IPS-18a (cell line): ENCODE data around the gene NRCAM.
"Not testable (repeated sequence)": the region's sequence is repeated elsewhere in the genome, so short reads cannot be mapped to it uniquely, and the experiment has no call there.

Experiments
- H3K27ac ChIP-seq: one replicate; pipeline ENCODE4 v1.5.1; 2013; ENCODE audit warnings: low read length
- H3K27me3 ChIP-seq: one replicate; pipeline ENCODE4 v1.6.1; 2013; ENCODE audit warnings: mild to moderate bottlenecking, low read length; ENCODE audit not compliant: control insufficient read depth, insufficient read depth
- H3K36me3 ChIP-seq: one replicate; pipeline ENCODE4 v1.6.1; 2013; ENCODE audit warnings: low read depth, low read length; ENCODE audit not compliant: control insufficient read depth
- H3K4me1 ChIP-seq: one replicate; pipeline ENCODE4 v1.6.1; 2013; ENCODE audit warnings: low read depth, low read length; ENCODE audit not compliant: control insufficient read depth
- H3K4me3 ChIP-seq: one replicate; pipeline ENCODE4 v1.5.1; 2013; ENCODE audit warnings: low read length
- H3K9ac ChIP-seq: one replicate; pipeline ENCODE4 v1.6.1; 2013; ENCODE audit warnings: mild to moderate bottlenecking, low read length, moderate library complexity
- H3K9me3 ChIP-seq: one replicate; pipeline ENCODE4 v1.6.1; 2013; ENCODE audit warnings: low read depth, low read length; ENCODE audit not compliant: control insufficient read depth

NRCAM gene

DNA sequence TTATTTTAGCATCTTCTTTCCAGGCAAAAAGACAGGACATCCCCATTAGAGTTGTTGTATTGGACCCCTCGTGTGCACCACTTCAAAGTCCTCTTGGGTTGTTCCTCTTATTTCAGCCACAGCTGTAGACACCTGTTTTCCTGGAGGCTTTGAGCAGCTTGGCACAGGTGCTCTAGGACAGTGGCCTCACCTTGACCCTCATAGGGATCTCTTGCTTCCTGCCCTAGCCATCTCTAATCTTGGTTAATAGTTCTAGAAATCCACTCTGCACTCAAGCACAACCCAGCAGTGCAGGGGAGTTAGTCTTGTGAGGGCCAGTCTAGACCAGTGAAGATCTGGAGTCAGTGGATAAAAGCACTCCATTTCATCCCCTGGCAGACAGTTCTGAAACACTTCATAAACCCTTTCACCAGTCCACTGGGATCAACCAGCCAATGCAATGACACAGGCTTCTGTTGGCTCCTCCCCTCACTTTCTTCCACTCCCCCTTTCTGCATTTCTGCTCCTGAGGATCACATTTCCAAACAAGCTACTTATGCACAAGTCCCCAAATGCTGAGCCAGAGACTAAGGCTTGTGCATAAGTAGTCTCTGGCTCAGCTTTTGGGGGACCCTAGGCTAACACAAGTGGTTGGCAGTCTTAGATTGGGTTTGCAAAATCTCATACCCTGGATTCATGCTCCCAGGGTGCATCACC is 194.5 kb downstream of the NRCAM start:
- Histone ChIP-seq H3K9me3 (no peaks in the 10 kb centered on the region), H3K27ac (no peak overlapping the region), H3K9ac (no peak overlapping the region), H3K4me3 (no peak overlapping the region), H3K27me3 (no peaks in the 10 kb centered on the region), H3K36me3 (no peaks in the 10 kb centered on the region), H3K4me1 (no peaks in the 10 kb centered on the region)

DNA sequence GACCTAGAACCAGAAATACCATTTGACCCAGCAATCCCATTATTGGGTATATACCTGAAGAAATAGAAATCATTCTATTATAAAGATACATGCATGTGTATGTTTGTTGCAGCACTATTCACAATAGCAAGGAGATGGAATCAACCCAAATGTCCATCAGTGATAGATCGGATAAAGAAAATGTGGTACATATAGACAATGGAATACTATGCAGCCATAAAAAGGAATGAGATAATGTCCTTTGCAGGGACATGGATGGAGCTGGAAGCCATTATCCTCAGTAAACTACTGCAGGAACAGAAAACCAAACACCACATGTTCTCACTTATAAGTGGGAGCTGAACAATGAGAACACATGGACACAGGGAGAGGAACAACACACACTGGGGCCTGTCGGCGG is 196.8 kb downstream of the NRCAM start:
- H3K27ac ChIP-seq, H3K4me3 ChIP-seq, H3K4me1 ChIP-seq, H3K27me3 ChIP-seq, H3K36me3 ChIP-seq, H3K9me3 ChIP-seq, H3K9ac ChIP-seq: not testable (repeated sequence)

DNA sequence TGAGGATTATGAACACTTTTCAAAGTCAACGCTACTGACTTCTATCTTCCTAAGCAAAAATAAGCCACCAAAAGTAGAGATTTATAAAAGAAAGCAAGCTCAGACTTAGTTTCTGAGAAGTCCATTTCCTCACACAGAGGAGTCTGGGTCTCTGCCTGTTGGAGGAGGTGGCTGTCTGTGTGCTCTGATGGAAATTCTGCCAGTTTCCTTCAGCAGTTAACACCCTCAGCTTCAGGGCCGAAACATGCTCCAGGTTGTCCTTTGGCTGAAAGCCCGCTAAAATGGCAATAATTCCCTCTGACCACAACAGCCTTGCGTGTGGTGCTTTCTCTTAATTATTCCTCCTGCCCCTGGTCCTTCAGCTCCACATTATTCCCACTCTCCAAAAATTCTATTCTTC is 198.3 kb downstream of the NRCAM start:
- Histone ChIP-seq H3K36me3 (no peaks in the 10 kb centered on the region), H3K4me1 (no peaks in the 10 kb centered on the region), H3K4me3 (no peak overlapping the region), H3K27ac (no peak overlapping the region), H3K9me3 (no peaks in the 10 kb centered on the region), H3K9ac (no peak overlapping the region), H3K27me3 (no peaks in the 10 kb centered on the region)

DNA sequence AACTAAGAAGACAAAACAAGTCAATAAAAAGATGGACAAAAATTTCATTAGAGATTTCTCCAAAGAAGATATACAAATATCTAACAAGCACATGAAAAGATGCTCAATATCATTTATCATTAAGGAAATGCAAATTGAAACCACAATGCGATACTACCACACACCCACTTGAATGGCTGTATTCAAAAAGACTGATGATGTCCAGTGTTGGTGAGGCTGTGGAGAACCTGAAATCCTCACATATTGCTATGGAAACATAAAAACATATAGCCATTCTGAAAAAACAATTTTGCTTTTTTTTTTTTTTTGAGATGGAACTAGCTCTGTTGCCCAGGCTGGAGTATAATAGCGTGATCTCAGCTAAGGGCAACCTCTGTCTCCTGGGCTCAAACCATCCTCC is 202.0 kb downstream of the NRCAM start:
- Histone ChIP-seq H3K4me1 (no peaks in the 10 kb centered on the region), H3K27me3 (no peaks in the 10 kb centered on the region), H3K9me3 (no peaks in the 10 kb centered on the region), H3K36me3 (no peaks in the 10 kb centered on the region), H3K9ac (no peak overlapping the region), H3K27ac (no peak overlapping the region), H3K4me3 (no peak overlapping the region)

DNA sequence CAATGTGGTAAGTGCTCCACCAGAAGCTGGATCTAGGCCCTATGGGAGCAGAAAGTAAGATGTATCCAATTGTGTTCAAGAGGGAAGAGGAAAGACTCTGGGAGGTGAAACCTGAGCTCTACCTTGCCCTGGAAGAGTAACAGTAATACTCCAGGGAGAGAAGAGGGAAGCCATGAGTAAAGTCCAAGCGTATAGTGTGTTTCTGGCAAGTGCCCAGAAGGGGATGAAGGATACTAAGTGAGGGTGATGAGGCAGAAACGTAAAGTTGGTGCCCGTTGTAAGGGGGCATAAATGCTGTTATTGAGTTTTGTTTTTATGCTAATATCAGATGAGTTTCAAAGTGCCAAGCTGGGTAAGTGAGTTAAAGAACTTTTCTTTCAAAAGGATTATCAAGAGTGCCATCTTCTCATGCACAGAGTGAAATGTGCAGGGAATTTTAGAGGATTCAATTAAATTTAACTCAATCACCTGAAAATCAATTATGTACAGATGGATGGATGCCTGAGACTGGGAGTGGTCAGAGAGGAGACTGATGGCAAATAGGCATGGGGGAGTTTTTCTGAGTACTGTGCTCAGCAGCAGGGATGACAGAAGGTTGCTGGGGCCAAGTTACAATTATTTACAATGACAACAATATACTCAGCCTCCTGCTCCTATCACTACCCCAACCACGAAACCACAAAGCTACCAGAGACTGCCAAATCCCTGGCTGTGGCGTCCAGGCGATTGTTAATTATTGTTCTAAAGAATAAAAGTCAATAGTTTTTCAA is 202.8 kb downstream of the NRCAM start:
- no peaks in the 10 kb centered on the region for H3K9me3 ChIP-seq
- H3K36me3 ChIP-seq = no peaks in the 10 kb centered on the region
- no peak overlapping the region for H3K9ac ChIP-seq
- no peaks in the 10 kb centered on the region for H3K27me3 ChIP-seq
- no peak overlapping the region for H3K27ac ChIP-seq
- H3K4me1 ChIP-seq = no peaks in the 10 kb centered on the region
- H3K4me3 ChIP-seq = no peak overlapping the region

DNA sequence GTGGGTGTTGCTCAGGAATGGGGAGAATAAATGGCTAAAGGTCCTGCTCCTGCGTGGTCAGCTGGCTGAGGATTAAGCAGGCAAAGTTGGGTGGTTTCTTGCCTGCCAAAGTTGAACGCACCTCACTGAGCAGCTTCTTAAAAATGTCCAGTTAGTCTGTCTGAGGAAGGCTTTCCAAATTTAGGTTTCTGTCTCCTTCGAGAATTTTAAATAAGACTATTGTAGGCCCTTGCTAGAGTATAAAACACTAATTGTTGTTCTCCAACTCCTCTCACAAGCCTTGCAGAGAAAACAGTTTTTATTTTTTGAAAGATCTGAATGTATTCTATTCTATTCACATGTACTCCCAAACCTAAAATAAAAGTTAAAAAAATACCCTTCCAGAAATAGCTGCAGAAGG is 204.1 kb downstream of the NRCAM start:
- Histone ChIP-seq H3K9me3 (no peaks in the 10 kb centered on the region), H3K9ac (no peak overlapping the region), H3K36me3 (no peaks in the 10 kb centered on the region), H3K4me3 (no peak overlapping the region), H3K27me3 (no peaks in the 10 kb centered on the region), H3K27ac (no peak overlapping the region), H3K4me1 (no peaks in the 10 kb centered on the region)

DNA sequence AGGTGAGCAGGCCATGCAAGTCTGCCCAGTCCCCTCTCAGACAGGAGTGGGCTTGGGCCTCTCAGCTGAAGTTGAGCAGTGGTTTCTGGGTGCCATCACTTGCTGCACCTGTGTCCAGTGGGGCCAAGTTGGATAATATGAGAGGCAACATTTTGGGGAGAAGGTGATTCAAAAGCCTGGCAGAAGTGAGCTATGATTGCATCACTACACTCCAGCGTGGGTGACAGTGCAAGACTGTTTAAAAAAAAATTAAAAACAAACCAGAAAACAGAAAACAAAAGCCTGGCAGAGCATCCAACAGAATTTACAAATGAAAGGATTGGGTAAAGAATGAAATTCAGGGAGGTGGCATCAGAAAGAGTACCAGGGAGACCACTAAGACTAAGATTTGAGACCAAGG is 204.5 kb downstream of the NRCAM start:
- no peaks in the 10 kb centered on the region for H3K4me1 ChIP-seq
- H3K4me3 ChIP-seq = no peak overlapping the region
- no peak overlapping the region for H3K27ac ChIP-seq

DNA sequence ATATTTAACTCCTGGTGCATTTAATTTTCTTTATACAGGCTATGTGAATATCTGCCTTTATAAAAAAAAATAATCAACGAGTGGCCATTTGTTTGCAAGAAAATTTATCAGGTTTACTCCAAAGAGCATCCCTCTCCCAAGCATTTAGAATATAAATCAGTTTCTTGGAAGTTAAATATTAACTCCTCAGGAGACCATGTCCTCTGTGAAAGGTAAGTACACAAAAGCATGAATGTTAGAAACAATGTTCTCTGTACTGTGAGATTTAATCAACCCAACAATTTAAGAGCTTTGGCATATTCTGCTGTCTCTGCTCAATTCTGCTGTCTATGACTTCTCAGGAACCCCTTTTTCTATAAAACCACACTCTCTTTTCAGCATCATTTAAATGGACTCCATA is 206.8 kb downstream of the NRCAM start:
- H3K4me1 ChIP-seq = peaks cover 9% of the 10 kb centered on the region
- H3K27ac ChIP-seq = no peak overlapping the region
- H3K4me3 ChIP-seq = no peak overlapping the region
- H3K9me3 ChIP-seq = no peaks in the 10 kb centered on the region
- H3K36me3 ChIP-seq = no peaks in the 10 kb centered on the region
- no peak overlapping the region for H3K9ac ChIP-seq
- H3K27me3 ChIP-seq = no peaks in the 10 kb centered on the region

More for the DNA sequence above, 204.5 kb downstream of the NRCAM start:
- H3K9ac ChIP-seq = no peak overlapping the region
- no peaks in the 10 kb centered on the region for H3K27me3 ChIP-seq
- H3K36me3 ChIP-seq = no peaks in the 10 kb centered on the region
- H3K9me3 ChIP-seq = no peaks in the 10 kb centered on the region

DNA sequence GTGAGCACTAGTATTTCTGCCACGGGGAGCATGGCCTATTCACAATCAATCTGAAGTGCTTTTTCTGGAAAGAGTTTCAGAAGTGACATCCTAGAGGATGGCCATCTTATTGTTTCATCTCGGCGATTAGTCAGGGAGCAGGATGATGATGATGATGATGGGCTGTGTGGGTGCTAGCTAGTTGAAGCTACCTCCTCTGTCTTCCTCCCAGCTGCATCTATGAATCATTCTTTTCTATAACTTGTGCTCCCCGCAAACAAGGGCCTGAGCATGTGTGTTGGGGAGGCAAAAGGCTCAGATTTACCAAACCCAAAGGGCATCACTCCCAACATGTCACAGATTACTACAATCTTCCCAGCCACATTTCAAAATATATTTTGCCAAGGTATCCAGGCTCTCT is 207.4 kb downstream of the NRCAM start:
- Histone ChIP-seq H3K9ac (no peak overlapping the region), H3K4me1 (peaks cover 9% of the 10 kb centered on the region), H3K27me3 (no peaks in the 10 kb centered on the region), H3K4me3 (no peak overlapping the region), H3K27ac (no peak overlapping the region), H3K9me3 (no peaks in the 10 kb centered on the region), H3K36me3 (no peaks in the 10 kb centered on the region)

DNA sequence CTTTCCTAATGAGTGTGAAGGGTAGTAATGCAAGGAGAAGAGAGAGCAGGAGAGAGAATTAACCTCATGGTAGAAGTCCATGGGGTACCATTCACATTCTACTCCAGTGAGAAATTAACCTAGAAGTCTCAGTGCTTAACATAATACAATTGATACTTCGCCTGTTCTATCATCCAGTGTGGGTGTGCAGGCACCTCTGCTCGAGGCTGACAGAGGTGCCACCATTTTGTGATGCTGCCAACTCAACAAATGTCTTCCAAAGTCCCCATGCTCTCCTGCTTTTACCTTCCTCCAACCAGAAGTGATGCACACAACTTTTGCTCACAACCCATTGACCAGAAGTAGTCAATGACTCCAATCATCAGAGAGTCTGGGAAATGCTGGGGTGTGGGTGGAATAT is 207.8 kb downstream of the NRCAM start:
- H3K9me3 ChIP-seq = no peaks in the 10 kb centered on the region
- H3K36me3 ChIP-seq = no peaks in the 10 kb centered on the region
- H3K4me1 ChIP-seq = peaks cover 9% of the 10 kb centered on the region
- H3K4me3 ChIP-seq = no peak overlapping the region
- H3K27ac ChIP-seq = no peak overlapping the region
- no peaks in the 10 kb centered on the region for H3K27me3 ChIP-seq
- H3K9ac ChIP-seq = no peak overlapping the region

DNA sequence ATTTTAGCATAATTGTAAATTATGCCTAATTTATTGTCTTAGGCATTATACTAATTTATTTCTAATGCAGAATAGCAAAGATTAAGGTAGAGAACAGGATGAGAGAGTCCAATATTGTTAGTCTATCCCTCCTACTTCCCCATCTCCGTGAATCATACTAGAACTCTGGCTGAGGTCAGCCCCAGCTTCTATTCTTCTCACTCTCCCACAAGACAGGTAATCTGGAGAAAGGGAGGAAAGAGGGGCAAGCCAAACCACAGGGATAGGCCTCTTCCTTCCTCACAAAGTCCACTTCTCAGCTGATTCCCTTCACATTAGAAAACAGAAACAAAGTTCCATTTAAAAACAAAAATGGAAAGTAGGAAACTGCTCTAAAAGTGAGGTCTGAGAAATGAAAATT is 208.6 kb downstream of the NRCAM start:
- H3K4me3 ChIP-seq = no peak overlapping the region
- no peak overlapping the region for H3K9ac ChIP-seq
- no peak overlapping the region for H3K27ac ChIP-seq
- H3K4me1 ChIP-seq = peaks cover 9% of the 10 kb centered on the region
- no peaks in the 10 kb centered on the region for H3K27me3 ChIP-seq
- H3K36me3 ChIP-seq = no peaks in the 10 kb centered on the region
- no peaks in the 10 kb centered on the region for H3K9me3 ChIP-seq

DNA sequence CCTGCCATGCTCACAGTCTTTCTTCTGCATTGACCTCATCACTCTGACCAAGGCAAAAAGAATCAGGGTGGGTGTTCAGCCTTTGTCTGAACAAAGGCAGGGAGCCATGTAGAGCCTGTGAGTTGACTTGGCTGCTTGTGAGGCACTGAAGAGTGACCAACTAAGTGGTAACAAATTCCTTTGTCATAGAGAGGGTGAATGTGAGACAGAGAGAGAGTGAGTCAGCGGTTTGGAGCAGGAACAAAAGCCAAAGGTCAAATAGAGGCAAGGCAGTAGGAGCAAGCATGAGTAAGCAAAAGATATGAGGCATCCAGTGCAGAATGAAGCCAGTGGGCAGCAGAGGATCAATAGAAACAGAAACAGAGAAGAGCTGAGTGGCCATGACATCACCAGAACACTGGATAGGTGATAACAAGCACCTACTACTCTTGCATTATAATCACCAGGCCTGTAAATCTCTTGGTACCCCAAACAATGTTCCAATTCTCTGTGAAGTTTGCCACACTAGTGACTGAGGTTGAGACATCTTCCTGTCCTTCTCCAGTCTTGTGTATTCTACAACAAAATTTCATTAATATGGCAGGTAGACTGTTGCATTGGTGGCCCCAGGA is 209.9 kb downstream of the NRCAM start:
- Histone ChIP-seq H3K4me1 (peaks cover 9% of the 10 kb centered on the region), H3K27ac (no peak overlapping the region), H3K4me3 (no peak overlapping the region), H3K9me3 (no peaks in the 10 kb centered on the region), H3K27me3 (no peaks in the 10 kb centered on the region), H3K36me3 (no peaks in the 10 kb centered on the region), H3K9ac (no peak overlapping the region)
